H9 (cell line): ENCODE data around the gene PIGK. TPM values are rescaled to one million over a fixed set of nuclear protein-coding genes. Genes with fewer than 3 reads are reported as not detected.

Experiments used
- DNase-seq: peaks from one replicate; pipeline ENCODE4 v3.0.0-alpha.2; 2017
- H2AFZ ChIP-seq: one replicate; pipeline ENCODE4 v1.6.1; 2013; ENCODE audit warnings: mild to moderate bottlenecking, low read length, control low read depth, moderate library complexity
- H2AK5ac ChIP-seq: 2 replicates; pipeline ENCODE4 v1.6.1; 2013; ENCODE audit warnings: low read length, control low read depth, mixed read lengths; ENCODE audit not compliant: insufficient read length
- H2BK120ac ChIP-seq: one replicate; pipeline ENCODE4 v1.6.1; 2013; ENCODE audit warnings: low read depth, mild to moderate bottlenecking, low read length, control low read depth, inconsistent platforms; ENCODE audit not compliant: poor library complexity, severe bottlenecking
- H2BK12ac ChIP-seq: 2 replicates; pipeline ENCODE4 v1.6.1; 2013; ENCODE audit warnings: low read length, control low read depth, mixed read lengths, low read depth; ENCODE audit not compliant: insufficient read length
- H2BK15ac ChIP-seq: 2 replicates; pipeline ENCODE4 v1.6.1; 2013; ENCODE audit warnings: low read depth, low read length, control low read depth
- H2BK20ac ChIP-seq: one replicate; pipeline ENCODE4 v1.6.1; 2013; ENCODE audit warnings: low read depth, mild to moderate bottlenecking, low read length, control low read depth, inconsistent platforms; ENCODE audit not compliant: poor library complexity, severe bottlenecking
- H2BK5ac ChIP-seq: 2 replicates; pipeline ENCODE4 v1.6.1; 2013; ENCODE audit warnings: low read length, control low read depth, mixed read lengths; ENCODE audit not compliant: insufficient read length
- H3K14ac ChIP-seq: 2 replicates; pipeline ENCODE4 v1.6.1; 2013; ENCODE audit warnings: low read length, control low read depth; ENCODE audit not compliant: insufficient read depth
- H3K18ac ChIP-seq: 2 replicates; pipeline ENCODE4 v1.6.1; 2013; ENCODE audit warnings: low read depth, mild to moderate bottlenecking, mixed read lengths, low read length, control low read depth; ENCODE audit not compliant: insufficient read length
- H3K23ac ChIP-seq: 2 replicates; pipeline ENCODE4 v1.6.1; 2013; ENCODE audit warnings: low read length, control low read depth, mixed read lengths, low read depth; ENCODE audit not compliant: insufficient read length
- H3K23me2 ChIP-seq: 2 replicates; pipeline ENCODE4 v1.6.1; 2013; ENCODE audit warnings: low read depth, mild to moderate bottlenecking, mixed read lengths, low read length, control low read depth; ENCODE audit not compliant: insufficient read length, poor library complexity, severe bottlenecking
- H3K27ac ChIP-seq: 2 replicates; pipeline ENCODE4 v1.5.1; 2013; ENCODE audit warnings: low read length, control low read depth, mixed read lengths, low read depth; ENCODE audit not compliant: insufficient read length
- H3K27me3 ChIP-seq: 2 replicates; pipeline ENCODE4 v1.6.1; 2013; ENCODE audit warnings: low read length, control low read depth, inconsistent platforms; ENCODE audit not compliant: insufficient read depth
- H3K4ac ChIP-seq: 2 replicates; pipeline ENCODE4 v1.6.1; 2013; ENCODE audit warnings: low read depth, mild to moderate bottlenecking, control low read depth, inconsistent platforms, low read length, moderate library complexity
- H3K4me1 ChIP-seq: 2 replicates; pipeline ENCODE4 v1.6.1; 2013; ENCODE audit warnings: low read length, control low read depth, inconsistent platforms; ENCODE audit not compliant: insufficient read depth
- H3K4me2 ChIP-seq: 2 replicates; pipeline ENCODE4 v1.6.1; 2013; ENCODE audit warnings: low read length, control low read depth, mixed read lengths; ENCODE audit not compliant: insufficient read length, insufficient read depth
- H3K56ac ChIP-seq: 2 replicates; pipeline ENCODE4 v1.6.1; 2013; ENCODE audit warnings: low read depth, mild to moderate bottlenecking, mixed read lengths, low read length, control low read depth; ENCODE audit not compliant: insufficient read length
- H3K79me1 ChIP-seq: 2 replicates; pipeline ENCODE4 v1.6.1; 2013; ENCODE audit warnings: low read depth, mild to moderate bottlenecking, moderate library complexity, low read length, control low read depth, inconsistent platforms; ENCODE audit not compliant: insufficient read depth, poor library complexity, severe bottlenecking
- H3K79me2 ChIP-seq: 2 replicates; pipeline ENCODE4 v1.6.1; 2013; ENCODE audit warnings: low read length, control low read depth, inconsistent platforms; ENCODE audit not compliant: insufficient read depth
- H3K9ac ChIP-seq: 2 replicates; pipeline ENCODE4 v1.6.1; 2013; ENCODE audit warnings: low read length, control low read depth, mixed read lengths; ENCODE audit not compliant: insufficient read length; ENCODE audit errors: extremely low read depth
- H3K9me3 ChIP-seq: one replicate; pipeline ENCODE4 v1.6.1; 2013; ENCODE audit warnings: low read depth, low read length, inconsistent platforms; ENCODE audit not compliant: control insufficient read depth
- H3T11ph ChIP-seq: one replicate; pipeline ENCODE4 v1.6.1; 2013; ENCODE audit warnings: mild to moderate bottlenecking, low read length, control low read depth, inconsistent platforms
- H4K20me1 ChIP-seq: one replicate; pipeline ENCODE4 v1.6.1; 2013; ENCODE audit not compliant: control insufficient read depth, insufficient read length, insufficient read depth
- H4K5ac ChIP-seq: 2 replicates; pipeline ENCODE4 v1.6.1; 2013; ENCODE audit warnings: low read depth, mild to moderate bottlenecking, mixed read lengths, low read length, control low read depth; ENCODE audit not compliant: insufficient read length
- H4K8ac ChIP-seq: replicated peaks from 2 replicates; pipeline ENCODE4 v1.6.1; 2013; ENCODE audit warnings: low read length, control low read depth, mixed read lengths, low read depth; ENCODE audit not compliant: insufficient read length
- H4K91ac ChIP-seq: 2 replicates; pipeline ENCODE4 v1.6.1; 2013; ENCODE audit warnings: low read depth, mild to moderate bottlenecking, moderate library complexity, mixed read lengths, low read length, control low read depth; ENCODE audit not compliant: insufficient read length
- H3K27ac Mint-ChIP-seq, 3 experiments: 2 replicates in 2 of 3; 3 replicates in 1 of 3; pipeline ENCODE4 v1.8.0; 2020 to 2021; ENCODE audit warnings: mixed read lengths in 3 of 3, mild to moderate bottlenecking in 1 of 3, moderate library complexity in 1 of 3
- H3K27me3 Mint-ChIP-seq: 2 replicates; pipeline ENCODE4 v1.8.0; 2021; ENCODE audit warnings: low read depth, mild to moderate bottlenecking, moderate library complexity, mixed read lengths
- H3K36me3 Mint-ChIP-seq, 3 experiments: 2 replicates in 2 of 3; 3 replicates in 1 of 3; pipeline ENCODE4 v1.8.0; 2020 to 2021; ENCODE audit warnings: low read depth in 3 of 3, mixed read lengths in 3 of 3; ENCODE audit not compliant: insufficient read depth in 1 of 3
- H3K4me1 Mint-ChIP-seq, 2 experiments: 2 replicates each; pipeline ENCODE4 v1.8.0; 2020; ENCODE audit warnings: mixed read lengths in 2 of 2
- H3K4me3 Mint-ChIP-seq, 2 experiments: 2 replicates in 1 of 2; 3 replicates in 1 of 2; pipeline ENCODE4 v1.8.0; 2020 to 2021; ENCODE audit warnings: mild to moderate bottlenecking in 2 of 2, mixed read lengths in 2 of 2, moderate library complexity in 1 of 2
- H3K9me3 Mint-ChIP-seq, 2 experiments: 2 replicates in 1 of 2; 3 replicates in 1 of 2; pipeline ENCODE4 v1.8.0; 2020; ENCODE audit warnings: mild to moderate bottlenecking in 2 of 2, mixed read lengths in 2 of 2, moderate library complexity in 1 of 2
- WGBS: extraction: QIAGEN DNeasy Blood & Tissue Kit; methylation state at CpG from one replicate; pipeline ENCODE4 v1.1.7; 2013; ENCODE audit warnings: missing lambda C conversion rate, low lambda C conversion rate, mixed read lengths; ENCODE audit not compliant: insufficient read length; ENCODE audit errors: extremely low coverage; 5-methylcytosine and 5-hydroxymethylcytosine counted together
- total RNA-seq: library from RNA; stranded (reverse); gene quantifications from 2 replicates; pipeline ENCODE4 v1.2.1, GENCODE V29; 2021
- TF ChIP-seq, protein P1 (sequence below): fragments of 200-600 bp; sonication (generic); conservative IDR thresholded peaks from 3 replicates; pipeline ENCODE4 v1.8.0; 2021; ENCODE audit warnings: antibody characterized with exemption, mild to moderate bottlenecking

PIGK gene
- total RNA-seq, 1 experiment from 2014 or later, result 22.1 TPM

DNA sequence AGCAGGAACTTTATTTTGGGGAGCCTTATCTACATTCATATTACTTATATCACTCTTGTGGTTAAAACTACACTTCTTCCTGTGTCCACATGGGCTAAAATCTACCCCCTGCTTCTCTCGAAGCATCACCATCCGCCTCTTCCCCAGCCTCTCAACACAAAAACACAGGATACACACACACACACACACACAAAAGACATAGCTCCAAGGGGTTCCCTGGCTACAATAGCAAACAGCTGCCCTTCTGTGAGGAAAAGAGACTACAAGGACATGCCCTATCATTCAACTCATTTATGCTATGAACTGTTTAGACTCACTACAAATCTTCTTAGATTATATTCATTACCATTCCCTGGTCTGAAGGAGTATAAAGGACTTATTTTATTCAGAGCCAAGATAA lies 155.0 kb downstream of the PIGK start:
- Mint-ChIP-seq H3K9me3 (no peaks in the 10 kb centered on the region), H3K27me3 (no peaks in the 10 kb centered on the region), H3K36me3 (no peaks in the 10 kb centered on the region; a peak in 1 of 7 replicates), H3K4me3 (no peak overlapping the region), H3K4me1 (peaks cover 14 to 19% of the 10 kb centered on the region in 2 experiments), H3K27ac (no peak overlapping the region)
- Histone ChIP-seq H3K56ac (no peak overlapping the region), H2BK15ac (no peak overlapping the region), H4K8ac (no peak overlapping the region), H3K4ac (no peak overlapping the region), H3K9ac (no peak overlapping the region), H4K5ac (no peak overlapping the region), H2BK5ac (no peak overlapping the region), H3K14ac (no peak overlapping the region), H2AFZ (no peak overlapping the region), H3K27me3 (no peaks in the 10 kb centered on the region), H4K91ac (no peak overlapping the region), H3K4me2 (no peak overlapping the region), H4K20me1 (no peaks in the 10 kb centered on the region), H3K79me2 (no peaks in the 10 kb centered on the region), H3K23ac (no peak overlapping the region), H3K18ac (no peak overlapping the region), H3K23me2 (no peaks in the 10 kb centered on the region), H3K9me3 (no peaks in the 10 kb centered on the region), H3K79me1 (no peaks in the 10 kb centered on the region), H3T11ph (no peak overlapping the region), H2BK120ac (no peak overlapping the region), H3K4me1 (no peaks in the 10 kb centered on the region; the same call in 1 of the 2 replicates), H3K27ac (no peak overlapping the region), H2BK12ac (no peak overlapping the region), H2AK5ac (no peak overlapping the region), H2BK20ac (no peak overlapping the region)
- no peak for DNase-seq
- TF ChIP-seq, protein P1, sequence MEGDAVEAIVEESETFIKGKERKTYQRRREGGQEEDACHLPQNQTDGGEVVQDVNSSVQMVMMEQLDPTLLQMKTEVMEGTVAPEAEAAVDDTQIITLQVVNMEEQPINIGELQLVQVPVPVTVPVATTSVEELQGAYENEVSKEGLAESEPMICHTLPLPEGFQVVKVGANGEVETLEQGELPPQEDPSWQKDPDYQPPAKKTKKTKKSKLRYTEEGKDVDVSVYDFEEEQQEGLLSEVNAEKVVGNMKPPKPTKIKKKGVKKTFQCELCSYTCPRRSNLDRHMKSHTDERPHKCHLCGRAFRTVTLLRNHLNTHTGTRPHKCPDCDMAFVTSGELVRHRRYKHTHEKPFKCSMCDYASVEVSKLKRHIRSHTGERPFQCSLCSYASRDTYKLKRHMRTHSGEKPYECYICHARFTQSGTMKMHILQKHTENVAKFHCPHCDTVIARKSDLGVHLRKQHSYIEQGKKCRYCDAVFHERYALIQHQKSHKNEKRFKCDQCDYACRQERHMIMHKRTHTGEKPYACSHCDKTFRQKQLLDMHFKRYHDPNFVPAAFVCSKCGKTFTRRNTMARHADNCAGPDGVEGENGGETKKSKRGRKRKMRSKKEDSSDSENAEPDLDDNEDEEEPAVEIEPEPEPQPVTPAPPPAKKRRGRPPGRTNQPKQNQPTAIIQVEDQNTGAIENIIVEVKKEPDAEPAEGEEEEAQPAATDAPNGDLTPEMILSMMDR, result no peak
- WGBS, result no CpG with 5 or more reads among the region's 2 CpGs
